ENCODE measurements around the gene SMIM44. TPM values are rescaled to one million over a fixed set of nuclear protein-coding genes. Genes with fewer than 3 reads are reported as not detected.
A peak's percentile ranks its signal among the peaks of the same experiment; 100 is the strongest.
"Not testable (repeated sequence)": the region's sequence is repeated elsewhere in the genome, so short reads cannot be mapped to it uniquely, and the experiment has no call there.

SMIM44 gene
- total and polyA plus RNA-seq, 2 donors: not detected

DNA sequence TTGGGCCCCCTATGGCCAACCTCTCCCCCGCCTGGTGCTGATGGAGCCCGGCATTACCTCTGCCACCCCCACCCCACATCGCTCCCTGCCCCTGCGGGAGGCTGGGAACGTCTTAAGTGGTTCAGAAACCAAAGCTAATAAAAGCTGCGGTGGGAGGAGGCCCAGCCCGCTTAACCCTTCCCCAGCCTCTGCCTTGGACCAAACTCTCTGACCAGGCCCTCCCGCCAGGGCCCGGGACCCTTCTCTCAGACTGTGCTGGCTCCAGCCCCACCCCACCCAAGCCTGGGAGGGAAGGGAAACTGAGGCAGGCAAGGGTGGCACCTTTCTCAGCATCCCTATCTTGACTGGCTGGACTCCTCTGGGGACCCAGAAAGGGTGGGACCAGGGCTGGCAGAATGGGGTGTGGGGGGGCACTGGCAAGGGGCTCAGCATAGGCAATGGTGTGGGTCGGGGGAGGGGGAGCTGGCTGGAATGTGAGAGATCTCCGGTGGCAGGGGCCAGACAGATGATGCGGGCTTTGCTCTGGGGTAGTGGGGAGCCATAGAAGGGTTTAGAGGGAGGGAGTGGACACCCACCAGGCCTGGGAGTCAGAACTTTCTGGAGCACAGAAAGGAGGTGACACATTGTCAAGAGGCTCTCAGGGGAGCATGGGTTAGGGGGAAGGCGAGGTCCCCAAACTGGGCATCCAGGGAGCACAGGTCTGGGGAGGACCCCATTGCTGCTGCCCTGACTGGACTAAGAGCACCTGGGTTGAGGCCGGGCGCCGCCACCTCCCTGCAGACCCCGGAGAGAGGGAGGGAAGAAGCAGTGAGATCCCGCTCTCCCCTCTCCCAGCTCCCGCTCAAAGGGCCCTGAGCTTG is 24.8 kb downstream of the SMIM44 start:
- Histone ChIP-seq H3K36me3 (ENCODE audit: control insufficient read depth in 2 of 2, insufficient read depth in 2 of 2, low read length in 1 of 2) (peaks cover 0 to 27% of the 10 kb centered on the region in 2 donors), H3K27me3 (ENCODE audit: control insufficient read depth in 2 of 2, insufficient read depth in 1 of 2, low read length in 1 of 2) (peaks cover 0 to 39% of the 10 kb centered on the region in 2 donors), H3K27ac (ENCODE audit: low read depth in 1 of 2, low read length in 1 of 2) (peak overlapping the region in 1 of 2 donors; percentile 30), H3K4me3 (ENCODE audit: low read length in 2 of 2) (no peak overlapping the region), H3K4me1 (ENCODE audit: control insufficient read depth in 2 of 2, insufficient read depth in 2 of 2, low read length in 2 of 2) (peaks cover 0 to 13% of the 10 kb centered on the region in 2 donors), H3K9me3 (ENCODE audit: control insufficient read depth in 2 of 2, insufficient read depth in 1 of 2, low read length in 1 of 2) (no peaks in the 10 kb centered on the region)
- 90% methylated on average over 19 of the region's 19 CpGs for whole genome bisulfite sequencing
- no peak for DNase-seq (ENCODE audit: low read depth in 6 of 9, low spot score in 9 of 9)

DNA sequence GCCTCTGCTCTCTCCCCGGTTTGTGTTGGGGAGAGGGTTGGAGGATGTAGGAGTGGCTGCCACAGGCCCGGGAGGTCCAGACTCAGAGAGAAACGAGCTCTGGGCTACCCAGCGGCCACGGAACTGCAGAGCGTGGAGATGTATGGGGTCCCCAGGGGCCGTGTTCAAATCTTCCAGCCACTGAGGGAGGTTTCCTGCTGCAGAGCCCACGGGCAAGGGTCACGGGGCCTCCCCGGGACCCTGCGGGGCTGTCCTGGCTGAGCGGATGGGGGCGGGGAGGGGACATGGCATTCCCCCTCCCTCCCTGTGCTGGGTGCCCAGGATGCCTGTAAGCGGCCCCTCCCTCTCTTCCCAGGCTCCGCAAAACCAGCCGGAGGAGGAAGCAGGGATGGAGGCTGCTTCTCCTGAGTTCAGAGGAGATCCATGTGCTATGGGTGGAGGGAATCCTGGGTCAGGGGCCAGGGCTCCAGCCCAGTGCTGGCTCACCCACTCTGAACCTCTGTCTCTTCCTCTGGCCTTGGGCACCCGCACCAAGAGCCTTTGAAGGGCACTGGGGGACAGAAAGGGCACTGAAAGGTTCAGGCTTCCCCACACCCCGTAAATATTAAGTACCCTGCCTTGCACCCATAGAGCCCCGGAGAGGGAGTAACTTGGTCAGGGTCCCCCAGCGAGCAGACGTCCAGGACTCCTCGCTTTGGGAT is 25.6 kb downstream of the SMIM44 start:
- 94% methylated on average over 22 of the region's 22 CpGs for WGBS
- H3K4me3 ChIP-seq (ENCODE audit: low read length in 2 of 2): no peak overlapping the region
- H3K27ac ChIP-seq (ENCODE audit: low read depth in 1 of 2, low read length in 1 of 2): no peak overlapping the region
- peaks cover 1 to 31% of the 10 kb centered on the region in 2 donors for H3K36me3 ChIP-seq (ENCODE audit: control insufficient read depth in 2 of 2, insufficient read depth in 2 of 2, low read length in 1 of 2)
- H3K27me3 ChIP-seq (ENCODE audit: control insufficient read depth in 2 of 2, insufficient read depth in 1 of 2, low read length in 1 of 2): peaks cover 0 to 31% of the 10 kb centered on the region in 2 donors
- H3K4me1 ChIP-seq (ENCODE audit: control insufficient read depth in 2 of 2, insufficient read depth in 2 of 2, low read length in 2 of 2): peaks cover 0 to 13% of the 10 kb centered on the region in 2 donors
- DNase-seq (ENCODE audit: low read depth in 6 of 9, low spot score in 9 of 9): no peak
- H3K9me3 ChIP-seq (ENCODE audit: control insufficient read depth in 2 of 2, insufficient read depth in 1 of 2, low read length in 1 of 2): no peaks in the 10 kb centered on the region

DNA sequence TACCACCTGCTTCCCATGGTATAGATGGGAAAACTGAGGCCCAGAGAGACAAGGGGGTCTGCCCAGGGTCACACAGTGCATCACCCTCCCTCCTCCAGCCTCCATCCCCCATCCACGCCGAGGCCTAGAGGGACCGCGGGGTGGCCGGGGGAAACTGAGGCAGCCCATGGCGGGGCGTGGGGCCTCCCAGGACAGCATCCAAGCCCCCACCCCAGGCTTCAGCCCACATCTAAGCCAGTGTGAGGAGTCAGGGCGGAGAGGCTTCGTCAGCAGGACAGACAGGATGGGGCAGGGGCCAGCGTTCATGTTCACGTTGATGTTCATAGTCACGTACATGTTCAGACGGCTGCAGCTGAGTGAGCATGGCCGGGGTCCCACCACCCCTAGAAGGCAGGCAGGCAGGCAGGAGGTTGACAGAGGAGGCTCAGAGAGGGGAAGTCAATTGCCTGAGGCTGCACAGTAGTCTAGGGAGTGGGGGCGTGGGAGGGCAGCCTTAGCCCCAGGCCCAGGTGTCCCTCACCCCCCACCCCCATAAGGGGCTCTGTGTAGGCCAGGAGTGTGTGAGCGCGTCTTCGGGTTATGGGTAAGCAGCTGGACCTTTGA is 26.2 kb downstream of the SMIM44 start:
- Histone ChIP-seq H3K27me3 (ENCODE audit: control insufficient read depth in 2 of 2, insufficient read depth in 1 of 2, low read length in 1 of 2) (peaks cover 0 to 28% of the 10 kb centered on the region in 2 donors), H3K4me1 (ENCODE audit: control insufficient read depth in 2 of 2, insufficient read depth in 2 of 2, low read length in 2 of 2) (peaks cover 0 to 13% of the 10 kb centered on the region in 2 donors), H3K9me3 (ENCODE audit: control insufficient read depth in 2 of 2, insufficient read depth in 1 of 2, low read length in 1 of 2) (no peaks in the 10 kb centered on the region), H3K27ac (ENCODE audit: low read depth in 1 of 2, low read length in 1 of 2) (no peak overlapping the region), H3K4me3 (ENCODE audit: low read length in 2 of 2) (no peak overlapping the region), H3K36me3 (ENCODE audit: control insufficient read depth in 2 of 2, insufficient read depth in 2 of 2, low read length in 1 of 2) (peaks cover 7 to 38% of the 10 kb centered on the region in 2 donors)
- DNase-seq (ENCODE audit: low read depth in 6 of 9, low spot score in 9 of 9): no peak
- 96% methylated on average over 18 of the region's 18 CpGs for WGBS

DNA sequence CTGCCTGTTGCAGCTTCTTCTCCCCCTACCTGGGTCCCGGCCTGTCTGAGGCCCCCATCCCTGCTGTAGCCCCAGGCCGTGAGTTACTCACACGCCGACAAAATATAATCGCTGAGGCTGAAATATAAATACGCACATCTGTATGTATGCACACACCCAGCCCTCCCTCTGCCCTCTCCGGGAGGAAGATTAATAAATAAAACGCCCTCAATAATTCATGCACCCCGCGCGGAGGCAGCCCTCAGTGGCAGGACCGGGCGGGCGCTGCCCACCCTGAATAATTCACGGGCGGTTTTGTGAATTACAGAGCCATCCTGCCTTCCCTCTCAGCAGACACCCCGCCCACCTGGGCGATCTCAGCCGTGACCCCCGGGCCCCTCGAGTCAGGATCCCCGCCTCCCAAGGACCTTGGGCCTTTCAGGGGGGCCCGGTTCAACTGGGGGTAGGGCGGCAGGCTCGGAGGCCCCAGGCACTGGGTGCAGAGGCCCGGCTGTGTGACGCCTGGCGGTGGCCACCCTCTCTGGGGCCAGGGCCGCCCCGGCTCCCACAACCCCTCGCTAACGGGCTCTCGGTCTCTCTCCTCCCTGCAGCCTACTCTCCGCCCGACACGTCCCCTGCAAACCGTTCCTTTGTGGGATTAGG is 27.2 kb downstream of the SMIM44 start:
- Histone ChIP-seq H3K9me3 (ENCODE audit: control insufficient read depth in 2 of 2, insufficient read depth in 1 of 2, low read length in 1 of 2) (no peaks in the 10 kb centered on the region), H3K27me3 (ENCODE audit: control insufficient read depth in 2 of 2, insufficient read depth in 1 of 2, low read length in 1 of 2) (peaks cover 0 to 28% of the 10 kb centered on the region in 2 donors), H3K4me1 (ENCODE audit: control insufficient read depth in 2 of 2, insufficient read depth in 2 of 2, low read length in 2 of 2) (peaks cover 0 to 13% of the 10 kb centered on the region in 2 donors), H3K4me3 (ENCODE audit: low read length in 2 of 2) (no peak overlapping the region), H3K27ac (ENCODE audit: low read depth in 1 of 2, low read length in 1 of 2) (no peak overlapping the region), H3K36me3 (ENCODE audit: control insufficient read depth in 2 of 2, insufficient read depth in 2 of 2, low read length in 1 of 2) (peaks cover 8 to 41% of the 10 kb centered on the region in 2 donors)
- no peak for DNase-seq (ENCODE audit: low read depth in 6 of 9, low spot score in 9 of 9)
- WGBS: 97% methylated on average over 37 of the region's 37 CpGs

DNA sequence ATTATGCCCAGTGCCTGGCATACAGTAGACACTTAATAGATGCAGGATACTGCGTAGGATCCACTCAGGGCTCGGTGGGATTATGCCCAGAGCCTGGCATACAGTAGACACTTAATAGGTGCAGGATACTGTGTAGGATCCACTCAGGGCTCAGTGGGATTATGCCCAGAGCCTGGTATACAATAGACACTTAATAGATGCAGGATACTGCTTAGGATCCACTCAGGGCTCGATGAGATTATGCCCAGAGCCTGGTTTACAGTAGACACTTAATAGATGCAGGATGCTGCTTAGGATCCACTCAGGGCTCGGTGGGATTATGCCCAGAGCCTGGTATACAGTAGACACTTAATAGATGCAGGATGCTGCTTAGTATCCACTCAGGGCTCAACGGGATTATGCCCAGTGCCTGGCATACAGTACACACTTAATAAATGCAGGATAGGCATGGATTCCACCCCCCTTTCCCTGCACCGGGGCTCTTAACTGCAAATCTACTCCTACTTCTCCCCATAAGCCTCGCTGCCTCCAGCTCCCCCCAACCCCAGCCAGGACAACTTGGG is 27.8 kb downstream of the SMIM44 start:
- Histone ChIP-seq H3K27ac (ENCODE audit: low read depth in 1 of 2, low read length in 1 of 2) (no peak overlapping the region), H3K27me3 (ENCODE audit: control insufficient read depth in 2 of 2, insufficient read depth in 1 of 2, low read length in 1 of 2) (peaks cover 0 to 28% of the 10 kb centered on the region in 2 donors), H3K4me3 (ENCODE audit: low read length in 2 of 2) (no peak overlapping the region), H3K4me1 (ENCODE audit: control insufficient read depth in 2 of 2, insufficient read depth in 2 of 2, low read length in 2 of 2) (peaks cover 0 to 13% of the 10 kb centered on the region in 2 donors), H3K36me3 (ENCODE audit: control insufficient read depth in 2 of 2, insufficient read depth in 2 of 2, low read length in 1 of 2) (peaks cover 8 to 47% of the 10 kb centered on the region in 2 donors), H3K9me3 (ENCODE audit: control insufficient read depth in 2 of 2, insufficient read depth in 1 of 2, low read length in 1 of 2) (no peaks in the 10 kb centered on the region)
- DNase-seq (ENCODE audit: low read depth in 6 of 9, low spot score in 9 of 9): no peak
- 96% methylated on average over 7 of the region's 7 CpGs for WGBS

DNA sequence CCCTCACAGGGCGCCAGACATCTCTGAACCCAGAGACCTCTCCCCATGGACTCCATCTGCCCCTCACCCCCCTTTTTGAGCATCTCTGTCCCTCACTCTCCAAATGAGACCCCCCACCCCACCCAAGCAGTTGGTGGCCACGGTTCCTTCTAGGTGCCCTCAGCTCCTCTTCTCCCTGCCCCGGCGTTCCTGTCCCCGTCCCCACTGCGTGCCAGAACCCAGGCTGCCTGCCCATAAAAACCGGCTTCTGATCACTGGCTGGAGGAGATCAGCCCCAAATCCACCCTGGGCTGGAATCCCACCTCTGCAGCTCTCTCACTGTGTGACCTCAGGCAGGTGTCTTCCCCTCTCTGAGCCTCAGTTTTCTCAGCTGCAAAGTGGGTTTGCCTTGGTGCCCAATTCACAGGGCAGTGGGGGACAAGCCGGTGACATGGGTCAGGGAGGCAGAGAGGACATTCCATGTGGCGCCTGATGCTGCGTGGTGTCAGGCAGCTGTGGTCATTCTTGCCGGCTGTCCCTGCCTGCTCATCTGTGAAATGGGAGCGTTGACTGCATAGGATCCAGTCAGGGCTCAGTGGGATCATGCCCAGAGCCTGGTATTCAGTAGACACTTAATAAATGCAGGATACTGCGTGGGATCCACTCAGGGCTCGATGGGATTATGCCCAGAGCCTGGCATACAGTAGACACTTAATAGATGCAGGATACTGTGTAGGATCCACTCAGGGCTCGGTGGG is 28.4 kb downstream of the SMIM44 start:
- Histone ChIP-seq H3K27me3 (ENCODE audit: control insufficient read depth in 2 of 2, insufficient read depth in 1 of 2, low read length in 1 of 2) (peaks cover 0 to 28% of the 10 kb centered on the region in 2 donors), H3K9me3 (ENCODE audit: control insufficient read depth in 2 of 2, insufficient read depth in 1 of 2, low read length in 1 of 2) (no peaks in the 10 kb centered on the region), H3K36me3 (ENCODE audit: control insufficient read depth in 2 of 2, insufficient read depth in 2 of 2, low read length in 1 of 2) (peaks cover 8 to 47% of the 10 kb centered on the region in 2 donors), H3K4me3 (ENCODE audit: low read length in 2 of 2) (no peak overlapping the region), H3K27ac (ENCODE audit: low read depth in 1 of 2, low read length in 1 of 2) (no peak overlapping the region), H3K4me1 (ENCODE audit: control insufficient read depth in 2 of 2, insufficient read depth in 2 of 2, low read length in 2 of 2) (peaks cover 0 to 11% of the 10 kb centered on the region in 2 donors)
- DNase-seq (ENCODE audit: low read depth in 6 of 9, low spot score in 9 of 9): no peak
- 98% methylated on average over 15 of the region's 15 CpGs for WGBS

DNA sequence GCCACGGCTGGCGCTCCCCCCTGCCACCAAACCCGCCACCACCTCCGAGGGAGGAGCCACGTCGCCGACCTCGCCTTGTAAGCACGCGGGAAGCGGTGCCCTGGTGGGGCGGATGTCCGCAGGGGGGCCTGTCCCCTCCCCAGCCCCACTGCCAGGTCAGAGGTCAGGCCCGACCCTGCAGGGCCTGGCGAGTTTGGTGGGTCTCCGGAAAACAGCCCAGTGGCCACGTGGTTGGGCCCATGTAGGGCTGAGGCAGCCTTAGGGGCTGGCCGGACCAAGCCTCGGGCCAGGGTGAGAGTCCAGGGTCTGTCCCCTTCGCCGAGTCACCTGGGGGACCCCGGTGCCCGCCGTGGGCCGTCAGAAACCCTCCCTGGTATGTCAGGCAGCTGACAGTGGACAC is 29.4 kb downstream of the SMIM44 start:
- Histone ChIP-seq H3K4me3 (ENCODE audit: low read length in 2 of 2) (no peak overlapping the region), H3K36me3 (ENCODE audit: control insufficient read depth in 2 of 2, insufficient read depth in 2 of 2, low read length in 1 of 2) (peaks cover 12 to 52% of the 10 kb centered on the region in 2 donors), H3K27me3 (ENCODE audit: control insufficient read depth in 2 of 2, insufficient read depth in 1 of 2, low read length in 1 of 2) (peaks cover 0 to 22% of the 10 kb centered on the region in 2 donors), H3K4me1 (ENCODE audit: control insufficient read depth in 2 of 2, insufficient read depth in 2 of 2, low read length in 2 of 2) (peaks cover 0 to 4% of the 10 kb centered on the region in 2 donors), H3K27ac (ENCODE audit: low read depth in 1 of 2, low read length in 1 of 2) (no peak overlapping the region), H3K9me3 (ENCODE audit: control insufficient read depth in 2 of 2, insufficient read depth in 1 of 2, low read length in 1 of 2) (no peaks in the 10 kb centered on the region)
- DNase-seq (ENCODE audit: low read depth in 6 of 9, low spot score in 9 of 9): no peak
- 96% methylated on average over 25 of the region's 25 CpGs for WGBS

DNA sequence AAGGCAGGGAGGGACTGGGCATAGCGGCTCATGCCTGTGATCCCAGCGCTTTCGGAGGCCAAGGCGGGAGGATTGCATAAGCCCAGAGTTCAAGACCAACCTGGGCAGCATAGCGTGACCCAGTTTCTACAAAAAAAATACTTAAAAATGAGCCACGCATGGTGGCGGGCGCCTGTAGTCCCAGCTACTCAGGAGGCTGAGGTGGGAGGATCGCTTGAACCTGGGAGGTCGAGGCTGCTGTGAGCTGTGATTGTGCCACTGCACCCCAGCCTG is 30.4 kb downstream of the SMIM44 start:
- H3K9me3 ChIP-seq (ENCODE audit: control insufficient read depth in 2 of 2, insufficient read depth in 1 of 2, low read length in 1 of 2); H3K4me1 ChIP-seq (ENCODE audit: control insufficient read depth in 2 of 2, insufficient read depth in 2 of 2, low read length in 2 of 2): not testable (repeated sequence)
- H3K36me3 ChIP-seq (ENCODE audit: control insufficient read depth in 2 of 2, insufficient read depth in 2 of 2, low read length in 1 of 2): peaks cover 13 to 55% of the 10 kb centered on the region in 2 donors

More for the DNA sequence above, 30.4 kb downstream of the SMIM44 start:
- H3K27me3 ChIP-seq (ENCODE audit: control insufficient read depth in 2 of 2, insufficient read depth in 1 of 2, low read length in 1 of 2): peaks cover 0 to 12% of the 10 kb centered on the region in 2 donors
- not testable (repeated sequence) for H3K27ac ChIP-seq (ENCODE audit: low read depth in 1 of 2, low read length in 1 of 2); DNase-seq (ENCODE audit: low read depth in 6 of 9, low spot score in 9 of 9); H3K4me3 ChIP-seq (ENCODE audit: low read length in 2 of 2)
- WGBS: 97% methylated on average over 10 of the region's 10 CpGs
